H54 (cell line): ENCODE results near the gene CMC1.

Experiments used
- DNase-seq: peaks from one replicate; pipeline ENCODE4 v3.0.0; 2011; ENCODE audit warnings: low spot score, mixed read lengths; ENCODE audit not compliant: insufficient read length
- FAIRE-seq: peaks from 3 replicates; lab custom pipeline; 2011; peaks lifted over from hg19 to GRCh38; lab: Jason Lieb, UNC
- POLR2A ChIP-seq: IDR thresholded peaks from 2 replicates; pipeline ENCODE4 v1.6.1; 2011; ENCODE audit warnings: low read depth, mild to moderate bottlenecking, low read length

The CMC1 gene

DNA sequence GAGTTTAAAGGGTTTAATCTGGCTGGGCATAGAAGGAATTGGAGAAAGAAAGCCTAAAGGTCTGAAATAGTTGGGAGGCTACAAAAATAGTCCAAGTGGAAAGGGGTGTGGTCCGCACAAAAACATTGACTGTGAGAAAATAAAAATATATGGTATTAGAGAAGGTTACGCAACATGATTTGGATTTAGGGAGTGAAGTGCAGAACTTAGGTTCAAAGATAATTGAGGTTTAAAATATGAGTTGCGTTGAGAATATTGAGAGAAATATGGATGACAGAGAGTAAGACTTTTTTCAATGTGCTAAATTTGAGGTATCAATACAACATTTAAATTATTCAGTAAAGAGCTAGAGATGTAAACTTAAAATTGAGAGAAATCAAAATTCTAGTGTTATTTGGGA lies 15.4 kb upstream of the CMC1 start:
- DNase-seq (no peak), FAIRE-seq (no peak)
- no peak for TF ChIP-seq POLR2A

DNA sequence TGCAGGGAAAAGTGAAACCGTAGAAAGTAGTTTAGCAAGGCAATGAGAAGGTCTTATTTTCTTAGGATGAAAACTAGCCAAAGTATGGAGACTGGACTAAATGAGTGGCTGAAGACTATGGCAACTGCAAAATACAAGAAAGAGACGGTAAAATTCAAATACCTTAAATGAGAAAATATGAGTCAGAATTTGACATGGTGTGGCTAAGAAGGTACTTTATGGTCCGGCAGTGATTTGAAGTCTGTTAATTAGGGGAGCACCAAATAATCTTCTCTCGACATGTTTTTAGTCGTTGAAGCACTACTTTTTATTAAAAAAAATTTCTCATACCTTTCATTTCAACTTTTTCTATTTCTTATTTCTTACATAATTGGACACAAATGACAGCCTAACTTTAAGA lies 12.8 kb upstream of the CMC1 start:
- FAIRE-seq (no peak), DNase-seq (no peak)
- no peak for TF ChIP-seq POLR2A

DNA sequence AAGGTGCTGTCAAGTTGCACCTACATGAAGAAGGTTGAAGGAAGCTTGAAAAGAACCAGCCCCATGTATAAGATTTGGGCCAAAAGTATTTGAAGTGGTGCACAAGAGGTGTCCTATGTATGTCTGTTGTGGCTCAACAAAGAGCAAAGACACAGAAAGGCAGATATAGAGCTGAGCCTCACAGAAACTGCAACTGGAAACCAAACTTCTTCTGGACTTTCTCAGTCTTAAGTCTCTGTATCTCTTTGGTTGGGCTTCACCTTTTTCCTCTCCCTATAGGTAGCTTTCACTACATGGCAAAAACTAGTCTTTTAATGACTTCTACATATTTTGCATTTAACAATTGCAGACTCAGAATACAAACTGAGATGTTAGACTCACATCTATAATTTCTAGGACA lies 8.8 kb upstream of the CMC1 start:
- FAIRE-seq, result no peak
- TF ChIP-seq POLR2A, result no peak

DNA sequence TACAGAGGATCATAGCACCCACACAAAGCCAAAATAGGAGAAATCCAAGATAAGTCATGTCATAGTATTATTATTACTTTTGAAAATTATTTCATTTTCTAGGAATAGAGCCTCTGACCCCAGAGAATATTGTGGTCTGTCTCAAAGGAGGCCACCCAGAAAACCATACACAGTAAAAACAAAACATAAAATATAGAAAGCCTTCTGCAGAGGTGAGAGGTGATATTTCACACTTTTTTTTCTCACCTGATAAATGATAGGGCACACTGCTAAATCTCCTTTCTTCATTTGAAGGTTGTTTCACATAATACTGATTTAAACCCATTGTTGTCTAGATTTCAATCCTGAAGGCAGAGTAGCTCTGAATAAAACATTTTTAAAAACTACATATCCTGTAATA lies 7.0 kb upstream of the CMC1 start:
- no peak for TF ChIP-seq POLR2A
- FAIRE-seq (no peak), DNase-seq (no peak)

More for the DNA sequence above, 8.8 kb upstream of the CMC1 start:
- DNase-seq, result no peak

DNA sequence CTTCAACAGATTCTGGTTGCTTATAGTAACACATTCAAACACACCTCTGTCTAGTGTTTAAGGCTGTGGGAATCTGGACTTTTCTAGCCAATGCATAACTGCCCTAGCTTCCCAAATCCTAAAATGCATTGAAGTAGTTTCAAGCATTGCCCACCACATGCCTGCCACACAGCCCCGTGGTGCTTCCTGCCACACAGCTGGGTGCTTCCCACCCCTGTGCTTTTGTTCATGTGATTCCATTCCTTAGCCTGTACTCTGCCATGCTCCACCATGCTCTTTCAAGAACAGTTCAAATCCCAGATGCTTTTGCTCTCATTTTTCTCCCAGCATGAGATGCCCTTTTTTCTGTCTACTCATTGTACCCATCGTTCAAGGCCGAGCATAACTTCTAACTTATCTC lies 2.3 kb upstream of the CMC1 start:
- FAIRE-seq, result no peak
- no peak for DNase-seq

DNA sequence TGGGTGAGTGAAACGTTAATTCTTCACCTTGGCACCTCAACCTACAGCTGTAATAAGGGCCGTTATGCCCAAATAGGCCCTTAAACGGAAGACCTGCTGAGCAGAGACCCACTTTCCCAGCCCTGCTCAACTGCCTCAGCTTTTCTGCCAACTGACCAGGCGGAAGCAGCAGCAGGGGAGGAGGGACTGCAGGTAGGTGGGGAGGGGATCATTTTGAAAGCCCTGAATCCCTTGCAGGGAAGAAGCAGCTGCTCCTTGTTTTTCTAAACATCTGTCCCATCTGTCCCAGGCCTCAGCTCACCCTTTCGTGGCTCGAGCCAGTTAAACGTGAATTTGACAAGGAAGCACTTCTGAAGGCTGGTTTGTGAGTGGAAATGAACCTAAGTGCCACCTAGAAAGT lies 978 bp upstream of the CMC1 start:
- no peak for TF ChIP-seq POLR2A
- no peak for DNase-seq
- no peak for FAIRE-seq

More for the DNA sequence above, 2.3 kb upstream of the CMC1 start:
- no peak for TF ChIP-seq POLR2A

DNA sequence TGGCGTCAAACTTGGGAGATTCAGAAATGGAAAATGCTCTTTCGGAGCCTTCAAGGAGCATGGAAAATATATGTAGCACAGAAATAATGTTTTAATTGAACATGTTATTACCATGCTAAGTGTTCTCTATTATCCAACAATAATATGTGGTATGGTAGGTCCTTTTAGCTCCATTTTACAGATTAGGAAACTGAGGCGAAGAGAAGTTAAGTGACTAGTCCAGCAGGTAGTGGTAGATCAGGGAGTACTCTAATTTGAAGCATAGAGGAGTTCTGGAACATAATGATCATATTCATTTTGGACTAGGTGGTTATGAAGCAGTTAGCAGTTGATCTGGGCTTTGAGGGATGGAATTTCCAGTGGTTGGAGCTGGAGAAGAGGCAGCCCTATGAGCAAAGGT lies 1.1 kb downstream of the CMC1 start:
- no peak for TF ChIP-seq POLR2A
- DNase-seq (no peak), FAIRE-seq (no peak)

DNA sequence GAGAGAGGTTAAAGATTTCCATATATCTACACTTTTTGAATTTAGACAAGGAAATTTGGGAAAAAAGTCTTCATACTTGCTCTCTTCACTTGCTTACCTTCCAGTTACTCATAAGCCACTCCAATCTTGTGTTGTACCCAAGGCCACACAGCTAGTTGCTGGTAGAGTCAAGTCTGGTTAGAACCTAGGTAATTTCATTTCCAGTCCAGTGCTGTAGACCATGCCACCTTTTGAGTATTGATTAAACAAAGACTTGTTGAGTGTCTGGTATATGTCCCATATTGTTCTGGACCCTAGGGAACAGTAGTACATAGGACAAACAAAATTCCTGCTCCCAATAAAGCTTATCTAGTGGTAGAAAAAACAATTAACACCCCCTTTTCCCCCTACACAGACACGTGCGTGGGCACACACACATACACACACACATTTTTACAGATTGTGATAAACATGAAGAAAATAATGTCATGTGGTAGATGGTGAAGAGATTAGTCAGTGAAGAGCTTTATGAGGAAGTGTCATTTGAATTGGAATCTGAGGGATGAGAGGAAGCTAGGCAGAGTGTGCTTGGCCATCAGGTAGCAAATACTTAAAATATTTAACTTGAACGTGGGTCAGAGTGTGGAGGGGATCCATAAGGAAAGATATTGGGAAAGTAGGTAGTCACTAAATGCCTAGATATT lies 2.1 kb downstream of the CMC1 start:
- no peak for DNase-seq
- no peak for FAIRE-seq
- no peak for TF ChIP-seq POLR2A

DNA sequence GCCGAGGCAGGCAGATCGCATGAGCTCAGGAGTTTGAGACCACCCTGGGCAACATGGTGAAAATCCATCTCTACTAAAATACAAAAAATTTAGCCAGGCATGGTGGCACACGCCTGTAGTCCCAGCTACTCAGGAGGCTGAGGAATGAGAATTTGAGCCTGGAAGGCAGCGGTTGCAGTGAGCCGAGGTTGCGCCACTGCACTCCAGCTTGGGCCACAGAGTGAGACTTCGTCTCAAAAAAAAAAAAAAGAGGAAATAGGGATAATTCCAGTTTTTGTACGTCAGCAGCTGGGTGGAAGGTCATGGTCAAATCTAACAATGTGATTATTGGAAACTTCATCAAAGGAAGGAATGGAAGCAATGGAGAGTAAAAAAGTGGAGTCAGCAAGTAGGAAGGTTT lies 3.1 kb downstream of the CMC1 start:
- TF ChIP-seq POLR2A, result no peak
- no peak for FAIRE-seq
- no peak for DNase-seq

DNA sequence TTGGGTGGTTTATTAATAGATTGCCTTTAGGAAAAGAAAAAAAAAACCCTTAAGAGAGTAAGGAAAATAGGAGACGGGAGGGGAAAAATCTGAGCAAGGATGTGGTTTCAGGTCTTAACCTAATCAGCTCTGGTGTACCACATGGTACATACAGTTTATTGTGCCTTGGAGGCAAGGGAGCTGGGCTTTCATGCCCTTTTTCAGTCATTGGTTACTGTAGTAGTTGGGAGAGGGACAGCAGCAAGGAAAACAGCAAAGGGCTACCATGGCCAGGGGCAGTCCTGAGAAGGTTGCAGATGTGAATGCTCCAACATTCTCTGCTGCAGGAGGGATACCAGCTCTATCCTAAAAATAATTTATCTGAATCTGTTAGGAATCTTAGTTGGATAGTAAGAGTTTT lies 5.9 kb downstream of the CMC1 start:
- no peak for DNase-seq

DNA sequence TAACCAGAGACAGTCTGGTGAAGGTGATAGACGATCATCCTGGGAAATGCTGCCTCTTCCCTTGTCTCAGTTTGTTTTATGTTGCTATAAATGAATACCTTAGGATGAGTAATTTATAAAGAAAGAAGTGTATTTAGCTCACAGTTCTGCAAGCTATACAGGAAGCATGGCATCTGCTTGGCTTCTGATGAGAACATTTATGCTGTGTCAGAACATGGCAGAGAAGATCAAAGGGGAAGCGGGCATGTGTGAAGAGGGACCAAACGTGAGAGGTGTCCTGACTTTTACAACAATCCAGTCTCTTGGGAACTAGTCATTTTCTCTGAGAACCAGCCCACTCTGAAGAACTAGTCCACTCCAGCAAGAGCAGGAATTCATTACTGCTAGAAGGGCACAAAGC lies 9.6 kb downstream of the CMC1 start:
- TF ChIP-seq POLR2A, result no peak
- DNase-seq (no peak), FAIRE-seq (no peak)

More for the DNA sequence above, 5.9 kb downstream of the CMC1 start:
- FAIRE-seq, result no peak
- no peak for TF ChIP-seq POLR2A

DNA sequence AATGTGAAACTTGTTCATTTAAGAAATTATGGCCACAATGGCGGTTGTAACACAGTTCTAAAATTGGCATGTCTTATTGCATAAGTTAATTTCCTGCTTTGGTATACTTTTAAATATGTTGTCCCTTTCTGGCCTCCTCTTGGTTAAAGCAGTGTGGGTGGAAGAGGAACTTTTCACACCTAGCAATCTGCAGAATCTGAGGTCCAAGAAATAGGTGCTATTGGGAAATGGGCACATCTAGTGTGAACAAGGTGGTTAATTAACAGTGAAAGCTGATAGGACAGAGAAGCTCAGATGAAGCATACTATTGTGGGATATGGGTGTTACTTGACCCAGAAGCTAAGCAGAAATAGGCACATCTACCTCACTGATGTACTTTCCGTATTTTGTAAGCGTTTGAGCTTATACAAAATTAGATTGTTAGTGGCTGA lies 10.6 kb downstream of the CMC1 start:
- DNase-seq, result no peak
- FAIRE-seq, result peak; percentile 15
- no peak for TF ChIP-seq POLR2A

DNA sequence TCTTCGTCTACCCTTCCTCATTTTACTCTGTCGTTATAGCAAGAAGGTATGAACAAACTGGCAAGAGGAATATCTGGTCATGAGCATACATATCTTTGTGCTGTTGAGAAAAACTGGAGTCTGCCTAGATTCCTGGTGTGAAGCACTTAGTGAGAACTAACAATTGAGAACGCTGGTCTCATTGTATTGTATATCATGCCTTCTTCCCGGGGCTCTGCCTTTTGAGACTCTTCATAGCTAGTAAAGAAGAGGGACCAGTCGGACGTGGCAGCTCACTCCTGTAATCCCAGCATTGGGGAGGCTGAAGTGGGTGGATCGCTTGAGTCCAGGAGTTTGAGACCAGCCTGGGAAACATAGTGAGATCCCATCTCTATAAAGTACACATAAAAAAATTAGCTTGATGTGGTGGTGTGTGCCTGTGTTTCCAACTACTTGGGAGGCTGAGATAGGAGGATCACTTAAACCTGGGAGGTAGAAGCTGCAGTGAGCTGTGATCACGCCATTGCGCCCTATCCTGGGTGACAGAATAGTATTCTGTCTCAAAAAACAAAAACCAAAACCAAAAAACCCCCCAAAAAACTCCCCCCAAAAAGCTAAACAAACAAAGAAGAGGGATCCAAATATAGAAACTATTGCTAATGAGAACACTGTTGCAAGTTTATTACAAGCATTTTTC lies 11.8 kb downstream of the CMC1 start:
- no peak for TF ChIP-seq POLR2A
- FAIRE-seq (no peak), DNase-seq (no peak)

DNA sequence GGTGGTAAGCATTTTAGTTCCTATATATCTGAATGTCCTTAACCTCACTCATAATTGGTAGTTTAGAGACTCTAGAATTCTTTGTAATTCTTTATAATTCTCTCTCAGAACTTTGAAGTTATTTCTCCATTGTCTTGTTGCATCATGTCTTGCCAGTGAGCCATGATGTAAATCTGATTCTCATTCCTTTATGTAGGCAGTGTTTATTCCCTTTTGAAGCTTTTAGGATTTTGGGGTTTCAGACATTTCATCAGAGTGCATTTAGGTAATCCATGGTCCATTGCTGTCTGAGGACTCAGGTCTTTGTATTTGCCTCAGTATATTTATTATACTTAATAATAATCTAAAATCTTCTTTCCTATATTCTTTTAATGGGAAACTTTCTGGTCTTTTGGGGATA lies 20.6 kb downstream of the CMC1 start:
- FAIRE-seq, result no peak
- no peak for DNase-seq
- TF ChIP-seq POLR2A, result no peak

DNA sequence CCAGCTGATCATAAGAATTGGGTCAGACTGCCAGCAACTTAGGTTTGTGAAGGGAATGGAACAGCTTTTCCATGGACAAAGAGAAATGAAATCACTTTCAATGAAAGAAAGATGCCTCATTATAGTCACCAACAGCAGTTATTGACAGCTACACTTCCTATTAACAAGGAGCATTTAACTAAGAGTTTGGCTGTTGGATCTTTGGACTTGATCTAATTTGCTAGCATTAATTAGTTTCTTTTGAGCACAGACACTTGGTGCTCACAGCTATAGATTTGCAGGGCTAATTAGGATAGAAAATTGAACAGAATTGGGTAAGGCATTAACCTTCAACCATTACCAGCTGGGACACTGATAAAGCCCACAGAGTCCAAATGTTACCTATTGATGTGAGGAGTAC lies 24.2 kb downstream of the CMC1 start:
- FAIRE-seq, result peak; percentile 41
- no peak for TF ChIP-seq POLR2A
- no peak for DNase-seq
